ENCODE results near the gene NPW.
A peak's percentile ranks its signal among the peaks of the same experiment; 100 is the strongest.

Gene NPW

GRCh38 chr16:1984347-1985225, 35.0 kb upstream of the NPW start:
- DNase-seq = no peak

DNA sequence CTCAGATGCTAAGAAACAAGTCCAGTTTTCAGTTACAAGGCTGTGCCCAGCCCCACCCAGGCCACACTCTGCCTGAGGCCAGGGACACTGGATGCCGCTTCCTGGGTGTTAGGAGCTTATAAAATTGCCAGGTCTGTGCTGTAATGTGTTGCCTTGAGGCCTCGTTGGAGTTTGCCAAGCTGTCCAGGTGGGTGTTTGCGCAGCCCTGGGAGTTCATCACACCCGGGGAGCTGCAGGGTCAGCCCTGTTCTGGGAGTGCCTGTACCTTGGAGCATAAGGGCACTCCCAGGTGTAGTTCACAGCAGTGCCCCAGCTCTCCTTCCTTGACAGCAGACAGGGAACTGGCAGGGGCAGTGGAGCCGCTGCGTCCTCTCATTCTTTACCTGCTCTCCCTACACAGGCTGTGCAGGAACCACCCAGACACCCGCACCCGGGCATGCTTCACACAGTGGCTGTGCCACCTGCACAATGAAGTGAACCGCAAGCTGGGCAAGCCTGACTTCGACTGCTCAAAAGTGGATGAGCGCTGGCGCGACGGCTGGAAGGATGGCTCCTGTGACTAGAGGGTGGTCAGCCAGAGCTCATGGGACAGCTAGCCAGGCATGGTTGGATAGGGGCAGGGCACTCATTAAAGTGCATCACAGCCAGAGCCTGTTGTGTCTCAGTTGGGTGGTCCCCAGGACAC, 34.0 kb upstream of the NPW start:
- no peak for DNase-seq

GRCh38 chr16:1987198-1987597, 32.4 kb upstream of the NPW start:
- no peak for DNase-seq

- no peak for DNase-seq
Observed at GRCh38 chr16:1989209-1990100, 30.1 kb upstream of the NPW start, which contains the start of gene SYNGR3. SYNGR3 (plus strand) TSS chr16:1989970; CDS start chr16:1990103, 133 bp downstream.

- DNase-seq = no peak
Observed at GRCh38 chr16:1990101-1990350, 29.6 kb upstream of the NPW start.

GRCh38 chr16:1990351-1991134, 29.0 kb upstream of the NPW start:
- no peak for DNase-seq

- DNase-seq = no peak
Observed at GRCh38 chr16:1991135-1991551, 28.4 kb upstream of the NPW start.

DNA sequence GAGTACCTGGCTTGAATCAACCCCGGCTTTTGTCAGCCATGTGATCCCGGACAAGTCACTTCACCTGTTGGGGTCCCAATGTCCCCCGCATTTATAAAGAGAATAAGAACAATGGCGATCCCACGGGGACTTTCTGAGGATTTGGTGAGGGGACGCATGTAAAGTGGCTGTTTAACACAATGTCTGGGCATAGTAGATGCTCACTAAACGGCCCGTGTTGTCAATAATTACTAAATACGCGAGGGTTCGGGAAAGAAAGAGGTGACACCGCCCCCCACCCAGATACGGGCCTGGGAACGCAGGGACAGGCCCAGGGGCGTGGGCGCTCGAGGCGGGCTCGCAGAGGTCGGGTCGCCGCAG, 28.0 kb upstream of the NPW start:
- DNase-seq = no peak

DNA sequence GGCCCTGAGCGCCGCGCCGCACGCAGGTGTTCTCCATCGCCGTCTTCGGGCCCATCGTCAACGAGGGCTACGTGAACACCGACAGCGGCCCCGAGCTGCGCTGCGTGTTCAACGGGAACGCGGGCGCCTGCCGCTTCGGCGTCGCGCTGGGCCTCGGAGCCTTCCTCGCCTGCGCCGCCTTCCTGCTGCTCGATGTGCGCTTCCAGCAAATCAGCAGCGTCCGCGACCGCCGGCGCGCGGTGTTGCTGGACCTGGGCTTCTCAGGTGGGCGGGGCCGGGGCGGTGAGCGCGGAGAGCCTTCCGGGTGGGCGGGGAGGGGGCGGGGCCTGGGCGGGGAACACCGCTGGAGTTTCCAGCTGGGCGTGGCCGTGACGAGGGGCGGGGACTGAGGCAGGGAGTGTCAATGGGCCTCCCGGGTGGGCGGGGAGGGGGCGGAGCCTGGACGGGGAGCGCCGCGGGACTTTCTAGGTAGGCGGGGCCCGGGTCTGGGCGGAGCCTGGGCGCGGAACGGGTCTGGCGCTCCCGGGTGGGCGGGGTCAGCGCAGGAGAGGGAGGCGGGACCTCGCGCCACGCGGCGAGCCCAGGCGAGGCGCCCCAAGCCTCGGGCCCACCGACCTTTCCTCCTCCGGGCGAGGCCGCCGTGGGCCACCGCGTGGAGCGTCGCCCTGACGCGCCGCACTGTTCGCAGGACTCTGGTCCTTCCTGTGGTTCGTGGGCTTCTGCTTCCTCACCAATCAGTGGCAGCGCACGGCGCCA, 27.5 kb upstream of the NPW start:
- DNase-seq = peak; percentile 99

- DNase-seq = no peak
Observed at GRCh38 chr16:1992704-1993317, 26.8 kb upstream of the NPW start.

GRCh38 chr16:1993731-1994131, 25.9 kb upstream of the NPW start:
- no peak for DNase-seq

- DNase-seq = no peak
Observed at GRCh38 chr16:1997494-1998359, 21.9 kb upstream of the NPW start.

GRCh38 chr16:1998360-1998835, 21.2 kb upstream of the NPW start:
- DNase-seq = no peak

DNA sequence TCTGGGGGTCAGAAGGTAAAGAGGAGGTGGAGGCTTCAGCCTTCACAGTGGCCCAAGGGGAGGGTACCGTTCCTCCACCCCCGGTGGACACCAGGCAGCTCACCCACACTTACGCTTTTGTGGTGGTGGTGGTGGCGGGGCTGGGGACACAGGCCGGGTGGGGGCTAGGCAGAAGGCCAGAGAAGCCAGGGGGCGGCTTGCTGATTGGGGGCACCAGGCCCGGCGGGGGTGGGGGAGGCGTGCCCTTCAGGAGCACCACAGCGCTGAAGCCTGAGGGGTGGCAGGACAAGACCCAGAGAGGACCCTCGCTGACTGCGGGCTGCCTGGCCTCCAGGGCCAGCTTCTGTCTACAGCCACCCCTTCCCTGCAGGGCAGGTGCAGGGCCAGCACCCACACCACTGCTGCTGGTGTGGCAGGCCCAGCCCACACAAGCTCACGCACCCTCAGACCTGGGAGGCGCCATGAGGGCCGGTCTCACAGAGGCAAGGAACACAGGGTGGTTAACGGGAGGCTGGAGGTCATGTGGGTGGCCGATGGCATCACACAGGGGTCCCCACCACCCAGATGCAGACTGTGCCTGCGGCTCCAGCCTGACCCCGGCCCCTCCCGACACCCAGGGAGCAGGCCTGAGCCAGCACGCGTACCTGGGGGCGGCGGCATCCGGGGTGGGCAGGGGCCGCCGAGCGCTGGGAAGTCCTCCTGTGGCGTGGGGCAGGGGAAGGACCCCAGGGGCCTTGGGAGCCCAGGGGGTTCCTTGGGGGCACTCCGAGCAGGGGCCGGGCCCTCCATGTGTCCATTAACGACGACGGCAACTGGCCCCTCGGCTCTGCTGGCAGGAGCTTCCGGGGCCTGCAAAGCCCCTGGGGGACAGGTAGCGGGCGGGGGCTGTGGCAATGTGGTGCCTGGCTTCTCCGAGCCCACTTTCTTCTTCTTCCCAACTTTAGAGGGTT, 20.5 kb upstream of the NPW start:
- DNase-seq = no peak

DNA sequence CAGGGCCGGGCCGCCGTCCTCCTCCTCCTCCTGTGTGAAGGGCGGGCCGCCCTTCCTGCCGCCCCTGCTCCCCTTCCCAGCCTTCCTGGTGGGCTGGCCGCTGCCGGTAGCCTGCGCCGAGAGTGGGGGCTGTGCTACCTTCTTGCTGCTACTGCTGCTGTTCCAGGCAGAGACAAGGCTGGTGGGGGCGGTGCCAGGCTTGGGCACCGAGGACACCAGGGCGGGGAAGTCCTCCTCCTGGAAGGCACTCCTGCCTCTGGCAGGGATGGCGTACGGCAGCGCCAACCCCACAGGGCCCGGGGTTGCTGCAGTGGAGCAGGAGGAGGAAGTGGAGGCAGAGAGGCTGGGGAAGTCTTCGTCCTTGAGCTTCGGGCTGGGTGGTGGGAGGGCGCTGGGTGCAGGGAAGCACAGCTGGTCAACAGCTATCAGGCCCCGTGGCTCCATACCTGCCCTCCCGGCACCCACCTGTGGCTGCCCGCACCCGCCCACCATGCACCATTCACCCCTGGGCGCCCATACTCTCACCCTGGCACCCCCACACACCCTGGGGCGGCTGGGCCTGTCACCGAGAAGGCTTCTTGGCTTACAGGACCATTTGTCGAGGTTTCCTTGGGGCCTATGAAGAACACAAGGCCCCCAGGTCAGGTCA, 19.6 kb upstream of the NPW start:
- DNase-seq = no peak

DNA sequence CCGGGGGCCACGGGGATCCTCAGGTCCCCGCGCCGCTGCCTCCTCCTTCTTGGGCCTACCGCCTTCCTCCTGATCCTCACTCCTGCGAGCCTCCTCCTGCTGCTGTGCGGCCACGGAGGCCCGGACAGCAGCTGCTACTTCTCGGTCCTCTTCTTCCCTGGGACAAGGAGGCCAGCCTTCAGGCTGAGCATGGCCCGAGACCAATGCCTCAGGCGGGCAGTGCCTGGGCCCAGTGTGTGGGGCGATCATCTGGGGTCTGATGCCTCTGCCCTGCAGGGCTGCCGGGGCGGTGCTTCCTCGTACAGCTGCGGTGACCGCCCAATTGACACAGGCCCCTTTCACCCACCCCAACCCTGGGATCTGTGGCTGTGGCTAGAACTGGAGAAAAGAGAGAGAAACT, 18.6 kb upstream of the NPW start:
- DNase-seq = no peak

DNA sequence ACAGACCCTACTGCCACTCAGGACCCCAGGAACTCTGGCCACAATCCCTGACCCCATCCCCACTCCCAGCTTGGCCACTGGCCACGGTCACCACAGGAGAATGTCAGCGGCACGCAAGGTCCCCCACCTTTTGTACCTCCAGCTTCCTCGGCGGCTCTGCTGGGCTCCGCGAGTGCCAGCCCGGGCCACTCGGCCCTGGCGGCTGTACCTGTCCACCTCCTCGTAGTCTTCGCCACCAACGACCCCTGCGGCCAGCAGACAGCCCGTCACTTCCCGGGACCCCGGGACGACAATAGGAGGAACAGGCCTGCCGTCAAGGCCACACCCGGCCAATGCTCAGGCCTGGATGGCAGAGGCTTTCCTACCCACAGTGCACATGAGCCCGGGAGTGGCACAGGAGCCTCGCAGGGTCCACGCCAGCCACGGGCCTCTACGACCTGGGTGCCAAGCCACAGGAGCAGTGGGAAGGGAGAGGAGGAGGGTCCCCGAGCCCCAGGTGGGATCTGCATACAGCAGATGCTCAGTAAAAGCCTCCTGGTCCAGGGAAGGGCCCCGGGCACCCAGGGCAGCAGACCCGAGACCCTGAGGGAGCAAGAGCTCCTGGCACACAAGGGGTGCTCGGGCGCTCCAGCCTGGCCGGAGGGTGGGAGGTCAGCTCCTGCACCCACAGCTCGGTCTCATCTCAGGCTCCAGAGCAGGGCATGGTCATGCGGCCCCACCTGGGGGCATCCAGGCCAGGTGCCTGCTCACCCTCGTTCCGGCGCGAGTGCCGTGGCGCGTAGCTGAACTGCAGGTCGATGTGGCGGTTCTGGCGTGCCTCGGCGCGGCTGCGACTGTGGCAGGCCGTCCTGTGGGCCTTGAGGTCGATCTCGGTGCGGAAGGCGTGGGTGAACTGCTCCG, 17.9 kb upstream of the NPW start:
- DNase-seq = no peak

Measured in activated gamma-delta T cell (primary cell).